Measurements from ENCODE around the gene SLC44A2.
A peak's percentile ranks its signal among the peaks of the same experiment; 100 is the strongest.

SLC44A2 gene

GRCh38 chr19:10600149-10600548 lies 25.2 kb upstream of the SLC44A2 start:
- DNase-seq (ENCODE audit: insufficient read length) (no peak), FAIRE-seq (no peak)
- TF ChIP-seq POLR2AphosphoS5 (IDR thresholded peaks at IDR 0.05; ENCODE audit: low read depth, low read length) = no peak
- TF ChIP-seq TAF1 (IDR thresholded peaks at IDR 0.05; ENCODE audit: borderline replicate concordance, low read depth, low read length) = no peak
- TF ChIP-seq POLR2A (IDR thresholded peaks at IDR 0.05; ENCODE audit: low read depth, low read length) = no peak

DNA sequence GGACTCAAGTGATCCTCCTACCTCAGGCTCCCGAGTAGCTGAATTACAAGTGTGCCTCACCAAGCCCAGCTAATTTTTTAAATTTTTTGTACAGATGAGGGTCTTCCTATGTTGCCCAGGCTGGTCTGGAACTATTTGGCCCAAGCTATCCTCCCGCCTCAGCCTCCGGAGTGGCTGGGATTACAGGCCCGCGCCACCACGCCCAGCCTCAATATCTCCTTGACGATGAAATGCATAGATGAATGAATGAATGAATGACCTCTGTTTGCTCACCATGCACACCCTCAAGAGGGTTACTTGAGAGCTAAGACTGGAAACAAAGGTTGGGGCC lies 23.4 kb upstream of the SLC44A2 start:
- FAIRE-seq = peak; percentile 64
- no peak for DNase-seq (ENCODE audit: insufficient read length)
- no peak for TF ChIP-seq POLR2AphosphoS5 (IDR thresholded peaks at IDR 0.05; ENCODE audit: low read depth, low read length)
- TF ChIP-seq TAF1 (IDR thresholded peaks at IDR 0.05; ENCODE audit: borderline replicate concordance, low read depth, low read length) = no peak
- no peak for TF ChIP-seq POLR2A (IDR thresholded peaks at IDR 0.05; ENCODE audit: low read depth, low read length)

DNA sequence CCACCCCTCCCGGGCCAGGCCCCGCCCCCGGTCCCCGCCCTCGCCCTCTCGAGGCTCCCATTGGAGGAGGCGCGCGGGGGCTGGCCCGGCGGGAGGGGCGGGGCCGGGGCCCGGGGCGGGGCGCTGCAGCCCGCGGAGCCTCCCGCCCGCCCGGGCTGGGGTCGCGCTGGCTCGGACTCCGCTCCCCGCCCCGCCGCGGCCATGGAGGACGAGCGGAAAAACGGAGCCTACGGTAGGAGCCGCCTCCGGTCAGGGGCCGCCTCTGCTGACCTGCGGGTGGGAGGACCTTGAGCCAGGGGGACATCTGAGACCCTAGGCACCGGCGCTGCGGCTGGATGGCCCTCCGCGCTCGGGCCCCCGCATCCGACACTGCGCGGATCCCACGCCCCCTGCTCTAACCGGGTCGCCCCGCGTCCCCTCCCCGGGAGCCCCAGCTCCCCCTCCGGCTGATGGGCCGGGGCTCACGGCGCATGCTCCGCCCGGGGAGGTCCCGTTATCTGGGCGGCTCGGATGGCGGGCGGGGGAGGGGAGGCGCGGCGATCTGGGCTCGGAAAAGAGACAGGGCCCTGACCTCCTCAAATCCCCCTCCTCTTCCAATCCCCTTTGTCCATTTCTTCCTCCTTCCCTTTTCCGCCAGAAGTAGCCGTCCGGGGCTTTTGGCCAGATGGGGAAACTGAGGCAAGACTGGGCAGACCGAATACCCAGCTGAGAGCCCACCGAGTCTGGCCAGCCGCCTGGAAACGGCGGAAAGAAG lies 22.8 kb upstream of the SLC44A2 start:
- FAIRE-seq = peak; percentile 50
- DNase-seq (ENCODE audit: insufficient read length) = peak; percentile 94
- TF ChIP-seq TAF1 (IDR thresholded peaks at IDR 0.05; ENCODE audit: borderline replicate concordance, low read depth, low read length) = 0 out of 2 replicates have a peak, but pooled peaks have one; percentile 21
- 0 out of 2 replicates have a peak, but pooled peaks have one; percentile 23 for TF ChIP-seq POLR2AphosphoS5 (IDR thresholded peaks at IDR 0.05; ENCODE audit: low read depth, low read length)
- no peak for TF ChIP-seq POLR2A (IDR thresholded peaks at IDR 0.05; ENCODE audit: low read depth, low read length)

- FAIRE-seq = no peak
- 0 out of 2 replicates have a peak, but pooled peaks have one; percentile 16 for TF ChIP-seq POLR2AphosphoS5 (IDR thresholded peaks at IDR 0.05; ENCODE audit: low read depth, low read length)
- TF ChIP-seq TAF1 (IDR thresholded peaks at IDR 0.05; ENCODE audit: borderline replicate concordance, low read depth, low read length) = no peak
- peak; percentile 59; the same call in 1 of the 2 replicates for TF ChIP-seq POLR2A (IDR thresholded peaks at IDR 0.05; ENCODE audit: low read depth, low read length)
- peak; percentile 46 for DNase-seq (ENCODE audit: insufficient read length)
These were observed 22.1 kb upstream of the SLC44A2 start for GRCh38 chr19:10603084-10603872.

DNA sequence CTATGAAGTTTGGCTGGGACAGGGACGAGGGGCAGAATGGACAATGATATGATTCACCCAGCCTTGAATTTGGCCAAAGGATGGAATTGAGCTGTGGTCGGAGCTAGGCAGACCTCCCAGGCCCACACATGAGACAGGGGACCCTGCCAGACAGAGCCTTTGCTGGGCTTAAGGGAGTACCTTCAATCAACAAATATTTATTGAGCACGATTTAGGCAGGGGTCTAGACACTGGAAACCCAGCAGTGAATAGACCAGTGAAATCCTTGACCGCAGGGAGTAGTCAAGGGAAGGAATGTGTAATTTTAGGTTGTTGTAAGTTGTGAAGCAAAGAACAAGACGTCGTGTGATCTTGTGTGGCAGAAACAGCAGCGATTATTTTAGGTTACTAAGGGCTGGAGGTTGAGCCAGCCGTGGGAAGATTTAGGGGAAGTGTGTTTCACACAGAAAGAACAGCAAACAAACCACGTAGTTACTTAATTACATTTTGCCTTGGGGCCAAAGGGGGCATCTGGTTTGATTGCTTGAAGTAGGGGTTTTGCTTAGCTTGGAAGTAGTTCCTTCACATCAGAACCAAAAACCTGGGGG lies 21.4 kb upstream of the SLC44A2 start:
- 0 out of 2 replicates have a peak, but pooled peaks have one; percentile 36 for TF ChIP-seq POLR2AphosphoS5 (IDR thresholded peaks at IDR 0.05; ENCODE audit: low read depth, low read length)
- no peak for TF ChIP-seq TAF1 (IDR thresholded peaks at IDR 0.05; ENCODE audit: borderline replicate concordance, low read depth, low read length)
- no peak for TF ChIP-seq POLR2A (IDR thresholded peaks at IDR 0.05; ENCODE audit: low read depth, low read length)
- FAIRE-seq (peak; percentile 89), DNase-seq (ENCODE audit: insufficient read length) (no peak)

DNA sequence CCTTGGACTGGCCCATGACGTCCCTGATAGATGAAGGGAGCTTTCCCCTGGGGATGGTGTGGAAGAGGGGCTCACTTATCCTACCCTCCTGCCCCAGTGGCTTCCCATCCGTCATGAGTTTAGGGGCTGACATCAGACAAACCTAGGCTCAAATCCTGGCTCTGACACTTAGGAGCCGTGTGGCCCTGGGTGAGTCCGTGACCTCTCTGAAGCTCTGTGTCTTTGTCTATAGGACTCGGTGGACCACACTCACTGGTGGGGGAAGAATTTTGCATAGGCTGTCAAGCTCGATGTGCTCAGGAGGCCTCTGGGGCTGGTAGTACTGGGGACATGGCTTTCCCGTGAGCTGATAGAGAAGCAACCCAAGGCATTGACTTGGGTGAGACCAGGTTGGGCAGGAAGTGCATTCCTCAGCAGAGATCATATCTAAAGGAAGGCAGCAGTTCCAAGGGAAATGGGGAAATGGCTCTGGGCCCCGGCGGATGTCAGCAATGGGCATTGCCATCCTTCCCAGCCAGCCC lies 20.8 kb upstream of the SLC44A2 start:
- TF ChIP-seq POLR2AphosphoS5 (IDR thresholded peaks at IDR 0.05; ENCODE audit: low read depth, low read length) (0 out of 2 replicates have a peak, but pooled peaks have one; percentile 37), TAF1 (IDR thresholded peaks at IDR 0.05; ENCODE audit: borderline replicate concordance, low read depth, low read length) (no peak)
- DNase-seq (ENCODE audit: insufficient read length) (peak; percentile 45), FAIRE-seq (peak; percentile 83)

- DNase-seq (ENCODE audit: insufficient read length) (no peak), FAIRE-seq (no peak)
- TF ChIP-seq TAF1 (IDR thresholded peaks at IDR 0.05; ENCODE audit: borderline replicate concordance, low read depth, low read length) (no peak), POLR2A (IDR thresholded peaks at IDR 0.05; ENCODE audit: low read depth, low read length) (no peak), POLR2AphosphoS5 (IDR thresholded peaks at IDR 0.05; ENCODE audit: low read depth, low read length) (no peak)
These were observed 13.4 kb upstream of the SLC44A2 start for GRCh38 chr19:10611907-10612306.

DNA sequence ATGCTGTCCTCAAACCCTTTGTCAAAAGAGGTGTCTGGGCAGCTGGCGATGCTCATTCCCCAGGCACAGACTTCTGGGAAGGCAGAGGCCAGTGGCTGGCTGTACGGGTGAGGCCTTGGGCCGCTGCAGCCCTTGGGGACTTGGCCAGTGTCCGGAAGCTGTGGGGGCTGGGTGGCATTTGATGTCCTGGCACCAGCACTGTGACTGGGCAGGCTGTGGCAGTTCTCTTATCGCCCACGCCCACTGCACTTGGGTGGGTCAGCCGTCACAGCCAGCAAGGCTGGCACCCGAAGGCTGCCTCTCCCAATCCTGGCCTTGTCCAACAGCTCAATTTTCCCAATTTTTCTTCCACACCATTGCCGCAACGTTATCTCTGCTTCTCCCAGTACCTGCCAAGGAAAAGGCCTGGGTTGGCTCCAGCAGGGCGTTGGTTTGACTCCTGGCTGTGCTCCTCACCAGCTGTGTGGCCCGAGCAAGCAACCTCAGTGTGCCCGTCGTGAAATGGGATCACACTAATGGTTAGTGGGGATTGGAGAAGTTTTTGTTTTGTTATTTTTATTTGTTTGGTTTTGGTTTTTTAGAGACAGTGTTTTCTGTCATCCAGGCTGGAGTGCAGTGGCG lies 12.7 kb upstream of the SLC44A2 start:
- no peak for FAIRE-seq
- no peak for DNase-seq (ENCODE audit: insufficient read length)
- TF ChIP-seq POLR2AphosphoS5 (IDR thresholded peaks at IDR 0.05; ENCODE audit: low read depth, low read length) (no peak), POLR2A (IDR thresholded peaks at IDR 0.05; ENCODE audit: low read depth, low read length) (no peak), TAF1 (IDR thresholded peaks at IDR 0.05; ENCODE audit: borderline replicate concordance, low read depth, low read length) (no peak)

- TF ChIP-seq POLR2A (IDR thresholded peaks at IDR 0.05; ENCODE audit: low read depth, low read length) (no peak), POLR2AphosphoS5 (IDR thresholded peaks at IDR 0.05; ENCODE audit: low read depth, low read length) (no peak), TAF1 (IDR thresholded peaks at IDR 0.05; ENCODE audit: borderline replicate concordance, low read depth, low read length) (no peak)
- FAIRE-seq (no peak), DNase-seq (ENCODE audit: insufficient read length) (no peak)
These were observed 9.8 kb upstream of the SLC44A2 start for GRCh38 chr19:10615429-10616023.

DNA sequence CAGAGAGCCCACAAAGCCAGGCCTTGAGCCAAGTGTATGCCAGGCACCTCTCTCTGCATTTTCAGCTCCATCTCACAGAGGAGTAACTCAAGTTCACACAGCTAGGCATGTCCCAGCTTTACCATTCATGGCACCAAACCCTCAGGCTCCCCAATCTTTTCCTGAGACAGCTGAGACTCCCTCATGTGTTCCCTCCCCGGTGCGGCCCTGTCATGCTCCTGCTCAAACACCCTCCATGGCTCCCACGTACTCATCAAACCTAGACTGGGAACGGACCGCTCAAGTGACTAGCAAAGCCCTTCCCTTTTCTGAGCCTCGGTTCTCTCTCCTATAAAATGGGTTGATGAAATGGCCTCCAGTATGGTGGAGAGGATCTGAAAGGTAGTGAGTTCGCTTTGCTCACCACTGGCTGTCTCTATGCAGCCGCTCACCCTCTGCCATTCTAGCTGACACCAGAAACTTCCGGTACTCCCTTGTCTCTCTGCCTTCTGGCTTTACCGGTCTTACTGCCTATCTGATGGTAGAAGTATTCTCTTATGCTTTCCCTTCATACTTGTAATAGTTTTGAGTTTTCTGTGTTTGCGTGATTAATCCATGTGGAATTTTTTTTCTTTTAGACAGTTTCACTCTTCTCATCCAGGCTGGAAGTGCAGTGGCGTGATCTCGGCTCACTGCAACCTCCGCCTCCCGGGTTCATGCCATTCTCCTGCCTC lies 7.8 kb upstream of the SLC44A2 start:
- TF ChIP-seq TAF1 (IDR thresholded peaks at IDR 0.05; ENCODE audit: borderline replicate concordance, low read depth, low read length) = no peak
- TF ChIP-seq POLR2A (IDR thresholded peaks at IDR 0.05; ENCODE audit: low read depth, low read length) = no peak
- no peak for TF ChIP-seq POLR2AphosphoS5 (IDR thresholded peaks at IDR 0.05; ENCODE audit: low read depth, low read length)
- DNase-seq (ENCODE audit: insufficient read length) (no peak), FAIRE-seq (no peak)
